HG02938 (cell line): Measurements from ENCODE around the gene SETD6.
"Not testable (repeated sequence)": the region's sequence is repeated elsewhere in the genome, so short reads cannot be mapped to it uniquely, and the experiment has no call there.

Experiments used
- ATAC-seq: cut with Tn5 transposase; IDR thresholded peaks from one replicate; pipeline ENCODE4 v1.9.1; 2021; ENCODE audit warnings: mild to moderate bottlenecking, moderate library complexity; ENCODE audit not compliant: unreplicated experiment

SETD6 gene

GRCh38 chr16:58537124-58537906, 22.0 kb downstream of the SETD6 start:
- ATAC-seq, result no peak

GRCh38 chr16:58541711-58542110, 26.4 kb downstream of the SETD6 start:
- ATAC-seq, result no peak

DNA sequence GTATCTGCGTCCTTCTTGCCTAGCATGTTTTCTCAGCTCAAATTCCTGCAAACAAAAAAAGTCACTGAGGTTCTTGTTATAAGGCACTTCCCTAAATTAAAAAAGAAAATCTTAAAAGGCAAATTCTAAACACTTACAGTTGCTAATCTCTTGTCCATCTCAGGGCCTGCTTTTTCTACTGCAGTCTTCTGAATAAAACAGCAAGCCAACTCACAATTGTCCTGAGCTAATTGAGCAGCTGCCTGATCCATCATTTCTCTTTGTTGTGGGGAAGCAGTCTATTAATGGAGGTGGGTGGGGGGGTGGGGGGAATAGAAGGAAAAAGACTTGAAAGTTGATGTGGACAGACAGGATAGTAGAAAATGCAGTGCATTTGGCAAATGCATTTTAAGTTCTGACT, 27.0 kb downstream of the SETD6 start:
- no peak for ATAC-seq

DNA sequence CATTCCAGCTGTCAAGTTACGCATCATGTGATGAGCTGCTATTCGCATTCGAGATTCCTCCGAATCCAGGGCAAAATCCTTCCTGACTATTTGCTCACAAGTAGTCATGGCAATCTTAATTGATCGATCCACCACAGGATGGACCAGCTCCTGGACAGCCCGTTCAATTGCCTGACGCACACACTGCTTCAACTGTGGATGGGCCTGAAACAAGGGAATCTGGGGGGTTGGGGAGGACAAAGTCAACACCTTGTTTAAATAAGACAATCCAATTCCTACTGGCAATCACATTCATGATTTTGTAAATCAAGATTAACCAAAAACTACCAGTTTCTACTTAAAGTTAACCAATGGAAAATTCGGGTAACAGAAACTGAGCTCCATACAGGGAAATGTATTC, 28.4 kb downstream of the SETD6 start:
- no peak for ATAC-seq

DNA sequence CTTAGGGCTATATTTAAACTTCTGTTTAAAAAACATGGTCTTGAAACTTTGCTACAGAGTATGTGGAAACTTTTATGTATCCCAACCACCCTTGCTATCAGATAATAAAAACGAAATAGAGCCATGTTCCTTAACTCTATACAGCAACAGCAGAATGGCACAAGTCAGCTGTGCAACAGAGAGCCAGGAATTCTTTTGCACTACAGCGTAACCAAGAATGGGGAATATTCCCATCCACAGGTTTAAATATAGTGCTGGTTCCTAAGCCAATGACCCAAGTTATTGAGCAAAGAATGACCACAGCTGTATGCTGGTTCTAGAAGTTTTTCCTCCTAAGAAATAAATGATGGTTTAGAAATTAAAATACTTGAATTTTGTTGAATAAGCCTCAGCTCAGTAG, 33.1 kb downstream of the SETD6 start:
- ATAC-seq, result no peak

DNA sequence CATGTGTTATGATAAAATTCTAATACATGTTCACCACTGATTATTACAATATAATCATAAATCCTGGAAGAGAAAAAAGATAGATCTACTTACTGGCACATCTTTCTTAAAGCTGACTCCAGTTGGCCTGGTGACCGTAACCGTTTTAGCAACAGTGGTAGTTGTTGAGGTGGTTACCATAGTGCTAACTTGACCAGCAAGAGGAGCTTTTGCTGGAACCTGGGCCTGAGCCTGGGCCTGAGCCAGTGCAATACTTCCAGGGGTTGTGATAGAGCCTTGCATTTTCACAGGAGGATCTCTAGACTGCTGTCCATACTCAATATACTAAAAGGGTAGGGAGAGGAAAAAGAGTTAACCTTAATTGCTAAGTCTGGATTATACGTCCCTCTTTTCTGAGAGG, 36.2 kb downstream of the SETD6 start:
- ATAC-seq, result no peak

DNA sequence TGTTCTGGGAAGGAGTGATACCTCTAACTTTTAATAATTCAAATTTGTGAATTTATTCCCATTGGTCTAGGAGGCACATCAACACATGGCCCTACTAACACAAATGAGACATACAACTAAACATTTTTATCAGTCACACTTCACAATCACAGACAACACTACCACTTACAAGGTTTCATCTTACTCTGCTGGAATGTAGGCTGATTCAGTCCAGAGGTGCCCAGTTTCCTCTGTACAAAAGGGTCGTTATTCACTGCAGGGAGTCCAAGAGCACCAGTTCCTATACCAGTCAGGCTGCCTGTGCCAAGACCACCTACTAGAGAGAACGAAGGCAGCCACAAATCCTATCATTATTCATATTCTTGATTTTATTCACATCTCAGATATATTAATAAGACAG, 41.4 kb downstream of the SETD6 start:
- no peak for ATAC-seq

GRCh38 chr16:58563235-58563634, 47.9 kb downstream of the SETD6 start:
- no peak for ATAC-seq

DNA sequence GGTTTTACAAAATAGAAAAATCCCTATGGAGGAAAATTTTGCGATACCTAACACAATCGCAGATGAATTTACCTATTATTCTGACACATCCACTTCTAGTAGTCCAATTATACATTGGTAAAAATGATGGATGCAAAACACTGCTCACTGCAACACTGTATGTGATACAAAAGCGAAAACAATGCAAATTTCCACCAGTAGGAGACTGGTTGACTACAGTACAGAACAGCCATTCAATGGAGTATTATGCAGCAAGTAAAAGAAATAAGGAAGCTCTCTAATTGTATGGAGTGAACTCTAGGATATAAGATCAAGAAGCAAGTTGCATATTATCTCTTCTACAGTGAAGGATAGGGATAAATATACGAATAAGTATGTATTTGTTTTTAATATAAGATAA, 48.5 kb downstream of the SETD6 start:
- ATAC-seq, result no peak

DNA sequence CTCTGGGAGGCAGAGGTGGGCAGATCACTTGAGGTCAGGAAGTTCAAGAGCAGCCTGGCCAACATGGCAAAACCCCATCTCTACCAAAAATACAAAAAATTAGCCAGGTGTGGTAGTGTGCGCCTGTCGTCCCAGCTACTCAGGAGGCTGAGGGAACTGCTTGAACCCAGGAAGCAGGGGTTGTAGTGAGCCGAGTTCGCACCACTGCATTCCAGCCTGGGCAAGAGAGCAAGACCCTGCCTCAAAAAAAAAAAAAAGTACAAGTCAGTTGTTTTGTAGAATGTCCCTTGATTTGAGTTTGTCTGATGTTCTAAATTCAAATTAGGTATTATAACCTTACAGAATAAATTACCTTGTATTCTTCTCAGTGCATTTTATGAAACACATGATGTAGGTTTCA, 50.4 kb downstream of the SETD6 start:
- ATAC-seq, result not testable (repeated sequence)
